Prostate gland (tissue), 2 donors: ENCODE data around the gene CACNA1B.
"Not testable (repeated sequence)": the region's sequence is repeated elsewhere in the genome, so short reads cannot be mapped to it uniquely, and the experiment has no call there.

Experiments used
- CTCF ChIP-seq, 4 experiments: fragments of 200-600 bp in 2 of 4; fragments of 450-650 bp in 2 of 4; sonication (generic) in 2 of 4; IDR thresholded peaks; 1 replicate in 3 of 4; 2 replicates in 1 of 4; pipeline ENCODE4 v1.5.1; 2016 to 2019; ENCODE audit warnings: antibody characterized with exemption in 4 of 4, mild to moderate bottlenecking in 2 of 4, moderate library complexity in 2 of 4
- POLR2A ChIP-seq: fragments of 450-650 bp; IDR thresholded peaks from one replicate; pipeline ENCODE4 v1.6.1; 2016; ENCODE audit warnings: antibody characterized with exemption, mild to moderate bottlenecking
- POLR2AphosphoS5 ChIP-seq: sonication (generic); formaldehyde crosslinking; IDR thresholded peaks from one replicate; pipeline ENCODE4 v1.6.1; 2017; ENCODE audit warnings: antibody characterized with exemption

GRCh38 chr9:138147556-138147955 lies 270.0 kb downstream of the CACNA1B start:
- not testable (repeated sequence) for TF ChIP-seq CTCF (IDR thresholded peaks at IDR 0.05); POLR2A; POLR2AphosphoS5
